Measurements from ENCODE around the gene TRAPPC3. TPM values are rescaled to one million over a fixed set of nuclear protein-coding genes. Genes with fewer than 3 reads are reported as not detected.

Gene TRAPPC3
- total RNA-seq, 4 donors from 2014 or later = 64.6 to 104 (median 91.0) TPM

DNA sequence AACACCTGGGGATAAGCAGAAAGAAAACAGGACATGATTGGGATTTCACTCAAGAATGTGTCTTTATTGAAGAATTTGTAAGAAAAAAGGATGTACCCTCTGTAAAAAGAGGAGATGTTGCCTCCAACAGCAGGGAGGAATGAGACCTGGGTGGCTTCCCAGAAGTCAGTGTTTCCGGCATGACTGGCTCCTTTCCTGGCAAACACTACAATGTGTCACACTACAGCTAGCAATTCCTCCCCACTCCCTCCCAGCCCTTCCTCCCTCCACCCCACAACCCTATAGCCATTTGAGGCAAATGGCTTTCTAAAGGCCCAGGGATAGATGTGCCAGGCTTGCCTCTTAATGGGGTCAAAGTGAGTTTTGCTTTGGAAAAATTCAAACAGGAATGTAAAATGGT is 12.8 kb downstream of the TRAPPC3 start:
- TF ChIP-seq, protein P1, sequence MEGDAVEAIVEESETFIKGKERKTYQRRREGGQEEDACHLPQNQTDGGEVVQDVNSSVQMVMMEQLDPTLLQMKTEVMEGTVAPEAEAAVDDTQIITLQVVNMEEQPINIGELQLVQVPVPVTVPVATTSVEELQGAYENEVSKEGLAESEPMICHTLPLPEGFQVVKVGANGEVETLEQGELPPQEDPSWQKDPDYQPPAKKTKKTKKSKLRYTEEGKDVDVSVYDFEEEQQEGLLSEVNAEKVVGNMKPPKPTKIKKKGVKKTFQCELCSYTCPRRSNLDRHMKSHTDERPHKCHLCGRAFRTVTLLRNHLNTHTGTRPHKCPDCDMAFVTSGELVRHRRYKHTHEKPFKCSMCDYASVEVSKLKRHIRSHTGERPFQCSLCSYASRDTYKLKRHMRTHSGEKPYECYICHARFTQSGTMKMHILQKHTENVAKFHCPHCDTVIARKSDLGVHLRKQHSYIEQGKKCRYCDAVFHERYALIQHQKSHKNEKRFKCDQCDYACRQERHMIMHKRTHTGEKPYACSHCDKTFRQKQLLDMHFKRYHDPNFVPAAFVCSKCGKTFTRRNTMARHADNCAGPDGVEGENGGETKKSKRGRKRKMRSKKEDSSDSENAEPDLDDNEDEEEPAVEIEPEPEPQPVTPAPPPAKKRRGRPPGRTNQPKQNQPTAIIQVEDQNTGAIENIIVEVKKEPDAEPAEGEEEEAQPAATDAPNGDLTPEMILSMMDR (IDR thresholded peaks at IDR 0.05; ENCODE audit: low read depth) = no peak

DNA sequence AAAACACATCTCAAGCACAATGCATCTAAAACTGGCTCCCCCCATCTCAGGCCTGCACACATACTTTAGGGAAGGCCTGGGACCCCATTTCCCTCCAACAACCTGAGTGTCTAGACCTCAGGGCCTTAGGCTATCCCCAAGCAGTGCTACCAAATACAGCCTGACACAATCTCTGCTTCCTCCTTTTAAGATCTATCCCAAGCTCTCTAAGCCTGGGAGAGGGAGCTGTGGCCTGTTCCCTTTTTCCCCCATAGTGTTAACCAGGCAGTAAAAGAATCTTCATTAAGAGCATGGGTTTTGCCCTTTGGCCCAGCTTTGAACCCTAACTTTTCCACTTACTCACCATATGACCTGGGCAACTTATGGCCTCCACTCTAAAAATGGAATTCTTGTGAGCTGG is 13.5 kb downstream of the TRAPPC3 start:
- TF ChIP-seq, protein P1 (IDR thresholded peaks at IDR 0.05; ENCODE audit: low read depth) = no peak

DNA sequence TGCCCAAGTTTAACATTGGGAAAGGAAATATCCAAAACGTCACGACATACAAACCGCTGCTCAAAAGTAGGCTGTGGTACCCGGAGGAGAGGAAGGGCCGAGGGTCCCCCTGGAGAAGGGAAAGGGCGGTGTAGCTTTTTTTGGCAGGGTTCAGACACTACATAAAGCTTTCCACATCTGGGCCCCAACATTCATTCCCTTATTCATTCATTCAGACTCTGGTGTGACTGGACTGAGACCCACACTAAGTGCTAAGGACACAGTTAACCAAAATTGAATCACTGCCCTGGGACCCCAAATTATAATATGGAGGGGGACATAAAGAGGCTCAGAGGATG is 14.0 kb downstream of the TRAPPC3 start:
- TF ChIP-seq, protein P1 (IDR thresholded peaks at IDR 0.05; ENCODE audit: low read depth) = no peak

DNA sequence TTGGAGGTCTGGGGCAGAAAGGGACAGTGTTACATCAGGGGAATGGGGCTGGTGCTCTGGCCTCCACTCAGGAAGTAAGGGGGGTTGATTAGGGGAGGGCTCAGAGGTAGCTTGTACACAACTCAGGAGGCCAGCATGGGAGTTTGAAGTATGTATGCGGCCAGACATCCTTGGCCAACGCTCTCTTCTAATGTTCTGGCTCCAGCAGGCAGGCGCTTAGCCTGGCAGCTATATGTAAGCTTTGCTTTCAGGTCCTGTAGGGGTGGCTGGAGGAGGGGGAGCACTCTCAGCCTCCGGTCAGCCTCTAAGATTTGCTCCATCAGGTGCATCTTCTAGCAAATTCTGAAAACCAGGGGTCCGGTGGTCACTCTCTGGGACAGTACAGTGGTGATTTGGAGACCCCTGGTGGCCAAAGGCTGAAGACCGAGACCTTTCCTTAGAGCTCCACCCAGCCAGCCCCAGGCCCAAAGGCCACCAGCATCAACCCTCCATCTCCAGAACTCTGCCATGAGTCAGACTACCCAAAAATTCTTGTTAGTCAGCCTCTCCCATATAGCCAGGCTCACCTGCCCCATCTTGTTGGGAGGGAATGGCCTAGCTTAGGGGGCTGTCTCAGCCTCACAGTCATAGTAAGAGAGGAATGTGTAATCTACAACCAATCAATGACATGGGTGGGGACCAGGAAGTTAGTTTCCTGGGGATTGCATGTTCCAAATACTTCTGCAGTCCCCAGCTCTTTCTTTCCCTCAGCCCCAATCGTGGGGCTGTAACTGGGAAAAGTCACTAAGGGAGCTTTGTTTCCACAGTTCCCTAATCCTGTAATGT is 14.6 kb downstream of the TRAPPC3 start:
- TF ChIP-seq, protein P1 (IDR thresholded peaks at IDR 0.05; ENCODE audit: low read depth) = no peak

DNA sequence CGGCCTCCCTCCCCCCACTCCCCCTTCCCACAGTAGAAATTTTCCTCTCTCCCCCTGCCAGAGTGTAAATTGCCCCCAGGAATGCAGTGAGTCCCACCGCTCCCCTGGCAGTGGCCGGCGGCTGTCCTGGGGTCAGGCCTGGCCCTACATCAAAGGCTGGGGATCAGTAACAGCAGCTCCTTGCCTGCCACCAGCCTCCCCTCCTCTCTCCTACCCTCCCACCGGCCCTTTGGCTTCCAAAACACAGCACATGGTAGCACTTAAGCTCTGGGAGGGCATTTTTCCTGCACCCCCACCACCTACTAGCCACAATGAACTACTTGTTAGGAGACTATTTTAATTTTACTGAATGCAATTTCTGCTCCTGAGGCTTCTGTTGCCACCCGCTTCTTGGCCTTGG is 15.3 kb downstream of the TRAPPC3 start:
- TF ChIP-seq, protein P1 (IDR thresholded peaks at IDR 0.05; ENCODE audit: low read depth) = no peak

DNA sequence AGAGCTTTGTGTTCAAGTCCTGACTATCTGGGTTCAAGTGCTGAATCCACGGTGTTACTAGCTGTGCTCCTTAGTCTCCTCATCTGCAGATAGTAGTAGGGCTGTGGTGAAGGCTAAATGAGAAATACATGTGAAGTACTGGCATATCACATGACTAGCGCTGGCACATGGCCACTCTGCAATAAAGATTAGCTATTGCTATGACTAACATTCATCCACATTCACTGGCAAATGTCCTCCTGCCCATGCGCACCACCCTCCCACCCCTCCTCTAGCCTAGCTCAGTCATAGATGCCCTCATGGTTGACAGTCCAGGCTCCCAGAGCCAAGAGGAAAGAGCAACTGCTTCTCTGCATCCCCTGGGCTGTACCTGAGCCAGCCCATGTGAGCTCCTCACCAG is 15.8 kb downstream of the TRAPPC3 start:
- TF ChIP-seq, protein P1 (IDR thresholded peaks at IDR 0.05; ENCODE audit: low read depth) = no peak

DNA sequence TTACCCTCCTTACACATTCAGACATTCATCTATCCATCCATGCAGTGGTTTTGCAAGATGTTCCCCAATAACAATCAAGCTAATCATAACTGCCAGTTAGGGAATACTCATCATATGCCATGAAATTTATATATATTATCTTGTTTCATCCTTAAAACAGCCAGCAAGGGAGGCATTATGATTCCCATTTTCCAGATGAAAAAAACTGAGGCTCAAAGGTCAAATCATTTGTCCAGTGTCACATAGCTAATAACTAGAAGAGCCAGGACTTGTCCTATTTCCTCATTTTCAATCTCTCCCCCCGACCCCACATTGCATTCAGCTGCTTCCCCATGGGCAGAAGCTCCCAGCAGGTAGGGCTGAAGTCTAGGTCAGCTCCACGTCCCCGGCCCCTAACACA is 17.3 kb downstream of the TRAPPC3 start:
- TF ChIP-seq, protein P1 (IDR thresholded peaks at IDR 0.05; ENCODE audit: low read depth) = no peak

Measured in subcutaneous adipose tissue (tissue), 4 donors.